Upper lobe of right lung (tissue), 1 donor: Measurements from ENCODE around the gene STT3B. TPM values are rescaled to one million over a fixed set of nuclear protein-coding genes. Genes with fewer than 3 reads are reported as not detected.
A peak's percentile ranks its signal among the peaks of the same experiment; 100 is the strongest.

Source experiments
- ATAC-seq: fragments of 200-7000 bp; cut with Tn5 transposase; one replicate; pipeline ENCODE4 v1.9.1; 2020; ENCODE audit warnings: mild to moderate bottlenecking, moderate library complexity
- DNase-seq: peaks from one replicate; pipeline ENCODE4 v3.0.0-alpha.2; 2020
- H3K27ac ChIP-seq: fragments of 200-600 bp; one replicate; pipeline ENCODE4 v1.8.0; 2022
- H3K27me3 ChIP-seq: fragments of 200-600 bp; one replicate; pipeline ENCODE4 v1.8.0; 2022; ENCODE audit warnings: mild to moderate bottlenecking
- H3K36me3 ChIP-seq: fragments of 200-600 bp; one replicate; pipeline ENCODE4 v1.8.0; 2022
- H3K4me1 ChIP-seq: fragments of 200-600 bp; one replicate; pipeline ENCODE4 v1.8.0; 2022
- H3K4me3 ChIP-seq: fragments of 200-600 bp; one replicate; pipeline ENCODE4 v1.8.0; 2022; ENCODE audit warnings: mild to moderate bottlenecking
- H3K9me3 ChIP-seq: fragments of 200-600 bp; one replicate; pipeline ENCODE4 v1.8.0; 2022
- CTCF ChIP-seq: fragments of 200-600 bp; IDR thresholded peaks from one replicate; pipeline ENCODE4 v1.8.0; 2022; ENCODE audit warnings: antibody characterized with exemption
- intact Hi-C: fragments of 100-400 bp; cut with DNase I; formaldehyde crosslinking; loops from one replicate; pipeline ENCODE4 v1.11.0; 2022
- total RNA-seq: library from RNA; stranded (reverse); fragmentation: NEBNext Ultra II Directional; extraction: Animal tissue kit (Norgen Biotek cat#: 25700); gene quantifications from one replicate; pipeline ENCODE4 v1.2.1, GENCODE V29; 2021
- donor health status: DM: no; HTN: yes; CAD: no; lungs with severe emphysema.

Gene STT3B
- total RNA-seq, 1 donor from 2014 or later: 129 TPM

- Histone ChIP-seq H3K27ac (no peak overlapping the region), H3K27me3 (no peaks in the 10 kb centered on the region), H3K4me3 (no peak overlapping the region), H3K9me3 (no peaks in the 10 kb centered on the region), H3K36me3 (no peaks in the 10 kb centered on the region), H3K4me1 (peaks cover 6% of the 10 kb centered on the region)
- ATAC-seq: no peak
- no peak for DNase-seq
- TF ChIP-seq CTCF: no peak
- intact Hi-C loops: no loop called here
Observed at GRCh38 chr3:31661286-31661685, 128.6 kb downstream of the STT3B start.

- no peak overlapping the region for H3K4me3 ChIP-seq
Observed at GRCh38 chr3:31661993-31662670, 129.4 kb downstream of the STT3B start.

GRCh38 chr3:31664031-31664430, 131.3 kb downstream of the STT3B start:
- DNase-seq (no peak), ATAC-seq (no peak)
- intact Hi-C loops: no loop called here
- H3K27me3 ChIP-seq: no peaks in the 10 kb centered on the region
- H3K4me1 ChIP-seq: peaks cover 6% of the 10 kb centered on the region
- no peaks in the 10 kb centered on the region for H3K9me3 ChIP-seq
- TF ChIP-seq CTCF: no peak
- no peak overlapping the region for H3K27ac ChIP-seq
- no peak overlapping the region for H3K4me3 ChIP-seq
- H3K36me3 ChIP-seq: no peaks in the 10 kb centered on the region

More at GRCh38 chr3:31661993-31662670, 129.4 kb downstream of the STT3B start:
- no peak for TF ChIP-seq CTCF
- Histone ChIP-seq H3K4me1 (peaks cover 6% of the 10 kb centered on the region), H3K27me3 (no peaks in the 10 kb centered on the region), H3K9me3 (no peaks in the 10 kb centered on the region), H3K36me3 (no peaks in the 10 kb centered on the region), H3K27ac (no peak overlapping the region)
- intact Hi-C loops: no loop called here
- peak; percentile 50 for ATAC-seq
- no peak for DNase-seq

GRCh38 chr3:31667582-31667981, 134.9 kb downstream of the STT3B start:
- intact Hi-C loops: no loop called here
- TF ChIP-seq CTCF: no peak
- Histone ChIP-seq H3K4me3 (no peak overlapping the region), H3K9me3 (no peaks in the 10 kb centered on the region), H3K4me1 (peaks cover 9% of the 10 kb centered on the region), H3K27me3 (no peaks in the 10 kb centered on the region), H3K36me3 (no peaks in the 10 kb centered on the region), H3K27ac (no peak overlapping the region)
- ATAC-seq (no peak), DNase-seq (no peak)

GRCh38 chr3:31668242-31668641, 135.5 kb downstream of the STT3B start:
- ATAC-seq: no peak

More at GRCh38 chr3:31668242-31668641, 135.5 kb downstream of the STT3B start:
- no peak for TF ChIP-seq CTCF
- intact Hi-C loops: no loop called here
- Histone ChIP-seq H3K4me1 (peaks cover 9% of the 10 kb centered on the region), H3K4me3 (no peak overlapping the region), H3K36me3 (no peaks in the 10 kb centered on the region), H3K9me3 (no peaks in the 10 kb centered on the region), H3K27ac (no peak overlapping the region), H3K27me3 (no peaks in the 10 kb centered on the region)
- DNase-seq: no peak
